ENCODE results near the gene SGMS1.

SGMS1 gene

DNA sequence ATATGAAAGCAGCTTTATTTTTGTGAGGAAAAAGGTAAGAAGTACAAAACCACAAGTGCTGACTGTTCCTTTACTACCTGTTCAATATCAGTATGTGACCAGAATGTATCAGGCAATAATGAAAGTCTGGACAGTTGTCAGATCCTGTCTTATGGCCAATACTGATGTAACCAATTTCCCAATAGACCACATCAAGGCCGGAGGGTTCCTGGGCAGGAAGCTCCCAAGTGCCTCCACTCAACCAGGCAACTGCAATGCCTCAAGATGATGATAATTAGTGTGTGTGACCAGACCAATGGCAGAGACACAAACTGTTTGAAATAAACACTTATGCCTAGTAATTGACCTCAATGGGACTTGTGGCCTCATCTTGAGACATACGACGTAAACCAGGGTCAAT, 223.1 kb downstream of the SGMS1 start:
- no peak for DNase-seq (ENCODE audit: low read depth, low spot score)

DNA sequence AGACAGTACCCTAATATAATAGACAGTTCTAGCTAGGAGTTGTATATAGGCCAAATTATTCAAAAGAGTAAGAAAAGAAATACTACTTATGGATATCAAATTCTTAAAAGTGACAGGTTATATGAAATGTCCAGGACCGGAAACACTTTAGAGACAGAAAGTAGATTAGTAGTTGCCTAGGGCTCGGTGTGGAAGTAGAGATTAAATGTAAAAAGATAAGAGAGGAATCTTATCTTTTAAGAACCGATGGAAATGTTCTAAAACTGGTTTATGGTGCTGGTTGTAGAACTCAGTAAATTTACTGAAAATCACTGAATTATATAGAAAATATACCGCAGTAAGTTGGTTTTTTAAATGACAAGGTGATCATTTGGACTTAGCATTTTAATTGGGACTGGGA, 224.9 kb downstream of the SGMS1 start:
- DNase-seq (ENCODE audit: low read depth, low spot score) = no peak

DNA sequence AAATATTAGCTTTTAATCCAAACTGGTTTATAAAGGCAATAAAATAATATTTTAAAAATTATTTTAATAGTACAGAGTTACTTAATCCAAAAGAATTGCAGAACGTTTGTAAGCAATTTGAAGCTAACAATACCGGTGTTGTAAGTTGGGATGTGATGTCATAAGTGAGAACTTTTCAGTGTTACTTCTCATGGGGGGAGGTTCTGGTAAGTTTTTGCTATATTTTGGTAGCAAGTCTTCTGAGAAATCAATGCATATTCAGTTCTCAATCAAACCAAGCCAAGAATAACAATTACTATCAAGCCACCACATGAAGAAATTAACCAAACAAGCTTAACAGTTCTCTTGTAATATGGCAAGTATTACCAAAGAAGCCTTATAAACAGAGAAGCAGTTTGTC, 225.4 kb downstream of the SGMS1 start:
- no peak for DNase-seq (ENCODE audit: low read depth, low spot score)

DNA sequence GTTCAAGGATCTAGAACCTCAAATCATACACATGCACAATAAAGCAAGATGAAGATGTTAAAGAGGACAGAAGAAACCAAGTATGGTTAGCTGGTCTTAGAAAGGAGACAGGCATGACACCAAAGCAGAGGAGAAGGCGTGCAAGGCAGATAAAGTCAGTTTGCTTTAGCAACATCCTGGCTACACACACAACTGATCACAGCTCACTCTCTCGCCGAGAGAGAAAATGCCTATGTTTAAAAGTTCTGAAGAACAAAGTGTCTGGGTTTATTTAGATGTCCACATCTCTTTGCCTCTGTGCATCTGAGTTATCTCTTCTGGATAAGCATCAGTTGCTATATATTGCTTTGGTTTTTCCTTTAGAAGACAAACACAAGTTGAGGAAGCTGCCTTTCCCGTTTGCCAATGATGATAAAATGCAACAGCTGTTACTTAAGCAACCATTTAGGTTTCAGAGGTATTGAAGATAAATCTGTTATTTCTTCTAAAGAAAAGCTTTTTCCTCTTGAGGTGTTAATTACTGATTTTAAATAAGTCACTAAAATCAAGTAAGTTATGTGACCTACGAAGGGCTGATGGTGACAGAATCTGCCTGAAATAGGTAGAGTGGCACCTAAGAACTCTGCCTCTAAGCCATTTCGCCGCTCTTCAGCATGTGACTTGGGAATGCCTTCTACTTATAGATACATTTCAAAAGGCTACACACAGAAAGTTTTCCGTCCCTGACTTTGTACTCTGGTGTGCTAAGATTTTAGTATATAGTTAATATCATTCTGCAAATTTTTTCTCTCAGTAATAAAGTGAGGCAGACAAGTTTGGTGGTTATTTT, 226.2 kb downstream of the SGMS1 start:
- DNase-seq (ENCODE audit: low read depth, low spot score) = no peak

DNA sequence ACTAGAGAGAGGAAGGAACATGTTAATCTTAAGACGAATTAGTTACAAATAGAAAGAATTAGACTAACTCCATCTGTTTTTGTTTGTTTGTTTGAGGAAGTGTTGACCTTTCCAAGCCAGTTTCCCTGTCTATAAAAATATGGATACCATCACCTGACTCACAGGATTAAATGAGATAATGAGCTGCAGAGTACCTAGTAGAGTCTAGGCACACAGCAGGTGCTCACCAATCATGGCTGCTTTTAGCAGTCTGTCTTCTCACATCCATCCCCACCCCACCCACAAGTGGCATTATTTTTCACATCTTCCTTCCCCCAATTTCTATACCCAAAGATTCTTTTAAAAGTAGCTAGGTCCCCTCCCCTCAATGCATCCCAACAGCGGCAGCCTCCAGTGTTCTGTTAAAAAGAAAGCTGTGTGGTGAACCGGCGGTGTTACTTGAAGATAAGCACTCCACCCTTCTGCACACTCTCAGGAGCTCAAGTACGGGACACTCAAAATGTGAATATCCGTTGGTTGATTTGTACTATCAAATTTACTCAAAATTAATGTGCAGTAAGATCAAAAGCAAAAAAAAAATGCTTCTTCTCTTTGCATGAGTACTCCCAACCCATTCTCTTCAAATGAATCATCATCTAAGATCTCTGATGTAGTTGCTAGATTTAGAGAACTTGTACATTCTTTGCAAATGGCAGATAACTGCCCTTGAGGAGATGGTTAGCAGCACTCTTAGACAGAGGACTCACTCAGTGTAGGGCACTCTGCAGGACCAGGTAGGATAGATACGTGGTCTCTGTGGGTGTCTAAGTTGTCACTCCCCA, 227.1 kb downstream of the SGMS1 start:
- no peak for DNase-seq (ENCODE audit: low read depth, low spot score)

DNA sequence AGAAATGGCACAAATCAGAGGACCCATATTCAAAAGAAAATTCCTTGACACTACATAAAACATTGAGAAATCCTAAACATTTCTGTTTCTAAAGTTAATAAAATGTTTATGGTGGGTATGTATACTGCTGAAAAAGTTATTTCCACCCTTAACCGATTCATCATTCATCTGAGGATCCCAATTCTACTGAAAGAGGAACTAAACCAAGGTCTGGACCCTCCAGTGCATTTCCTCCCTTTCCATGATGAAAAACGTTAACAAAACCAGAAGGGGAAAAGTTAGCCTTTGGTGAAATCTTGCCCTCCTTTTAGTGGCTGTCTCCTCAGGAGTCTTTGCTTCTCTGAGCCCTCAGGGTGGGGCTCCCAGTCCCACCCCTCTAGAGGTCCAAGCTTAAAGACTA, 227.9 kb downstream of the SGMS1 start:
- DNase-seq (ENCODE audit: low read depth, low spot score) = no peak

DNA sequence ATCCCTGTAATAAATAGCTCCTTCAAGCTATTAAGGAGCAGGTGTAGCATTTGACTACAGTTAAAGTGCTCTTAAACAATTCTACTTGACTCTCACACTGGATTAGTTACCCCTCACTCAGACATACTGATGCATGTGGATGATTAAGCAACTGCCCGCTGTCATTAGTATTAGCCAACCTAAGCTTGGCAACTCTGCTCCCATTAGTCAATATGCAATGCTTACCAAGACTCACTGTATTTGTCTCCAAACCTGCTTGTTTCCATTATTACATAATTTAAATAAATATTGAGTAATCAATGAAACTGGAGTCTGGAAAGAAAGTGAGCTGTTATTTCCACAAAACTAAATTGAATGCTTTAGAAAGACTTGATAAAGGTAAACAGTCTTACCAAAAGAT, 228.5 kb downstream of the SGMS1 start:
- DNase-seq (ENCODE audit: low read depth, low spot score) = no peak

DNA sequence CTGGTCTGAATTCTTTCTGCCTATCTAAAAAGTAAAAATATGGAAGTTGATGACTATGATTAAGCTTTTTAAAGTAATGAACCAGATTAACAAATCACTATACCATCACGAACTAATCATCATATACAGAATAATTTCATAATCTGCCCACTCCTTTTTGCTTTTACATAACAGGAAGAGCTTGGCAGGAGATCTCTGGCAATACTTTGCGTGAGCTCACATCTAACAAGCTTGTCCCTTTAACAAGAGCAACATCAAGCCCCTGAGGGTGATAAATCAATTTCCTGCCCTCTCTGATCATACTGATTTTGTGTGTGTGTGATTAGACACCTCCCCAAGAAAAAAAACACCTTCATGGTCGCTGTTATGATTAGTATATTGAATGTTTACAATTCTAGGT, 228.9 kb downstream of the SGMS1 start:
- no peak for DNase-seq (ENCODE audit: low read depth, low spot score)

DNA sequence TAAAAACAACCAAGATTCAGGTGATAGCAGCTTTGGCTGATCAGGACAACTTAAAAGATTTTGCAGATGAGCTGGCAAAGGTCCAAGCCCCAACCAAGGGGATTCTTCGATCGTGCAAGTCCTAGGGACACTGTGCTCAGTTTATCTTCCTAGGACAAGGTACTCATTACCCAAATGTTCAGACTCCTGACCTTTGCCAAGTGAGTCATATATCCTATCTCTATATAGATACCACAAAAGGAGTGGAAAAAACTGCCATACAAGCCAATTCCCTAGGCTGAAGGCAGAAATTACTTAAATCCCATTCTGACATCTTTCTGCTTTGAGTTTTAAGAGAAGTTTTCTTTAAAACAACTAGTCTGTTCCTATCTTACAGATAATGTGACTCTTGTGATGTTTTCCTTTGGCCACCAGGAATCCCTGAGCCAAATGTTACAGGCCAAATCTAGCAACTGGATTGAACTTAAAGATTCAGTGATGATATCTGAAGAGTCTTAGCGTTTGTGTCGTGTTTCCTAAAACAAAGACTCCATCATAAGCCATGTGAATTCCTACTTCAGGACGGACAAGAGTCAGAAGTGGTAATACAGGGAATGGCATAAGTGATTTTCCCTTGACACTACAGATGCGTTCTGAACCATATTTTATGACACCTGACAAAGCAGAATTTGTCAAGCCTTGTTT, 229.8 kb downstream of the SGMS1 start:
- no peak for DNase-seq (ENCODE audit: low read depth, low spot score)

DNA sequence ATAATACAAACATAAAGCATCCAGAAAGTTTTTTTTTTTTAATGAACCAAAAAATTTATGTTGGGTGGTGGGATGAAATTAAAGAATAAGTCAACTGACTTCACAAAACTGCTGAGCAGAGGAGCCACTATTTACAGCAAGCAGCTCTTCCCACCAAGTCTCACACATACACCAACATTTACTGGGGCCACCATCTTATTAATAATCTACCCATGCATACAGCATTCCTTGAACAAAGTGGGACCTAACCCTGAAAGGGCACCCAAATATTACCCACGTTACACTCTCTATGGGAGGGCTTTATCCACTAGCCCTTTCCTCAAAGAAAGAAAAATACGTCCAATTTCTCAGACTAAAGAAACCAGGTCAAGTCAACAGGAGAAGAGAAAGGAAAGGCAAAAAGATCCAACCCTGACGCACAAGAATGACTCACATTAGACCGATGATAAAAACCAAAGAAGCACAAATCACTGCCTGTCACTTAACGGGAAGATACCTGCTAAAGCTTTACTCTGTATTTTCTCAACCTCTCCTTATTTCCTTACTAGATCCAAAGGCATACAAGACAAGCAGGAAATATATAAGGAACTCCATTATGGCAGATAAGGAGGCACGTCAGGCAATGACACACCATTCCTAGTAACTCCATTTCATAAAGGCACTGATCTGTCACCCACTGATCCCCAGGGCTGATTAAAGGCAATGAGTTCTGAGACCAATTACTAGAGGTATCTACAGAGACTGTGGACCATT, 230.6 kb downstream of the SGMS1 start:
- no peak for DNase-seq (ENCODE audit: low read depth, low spot score)

DNA sequence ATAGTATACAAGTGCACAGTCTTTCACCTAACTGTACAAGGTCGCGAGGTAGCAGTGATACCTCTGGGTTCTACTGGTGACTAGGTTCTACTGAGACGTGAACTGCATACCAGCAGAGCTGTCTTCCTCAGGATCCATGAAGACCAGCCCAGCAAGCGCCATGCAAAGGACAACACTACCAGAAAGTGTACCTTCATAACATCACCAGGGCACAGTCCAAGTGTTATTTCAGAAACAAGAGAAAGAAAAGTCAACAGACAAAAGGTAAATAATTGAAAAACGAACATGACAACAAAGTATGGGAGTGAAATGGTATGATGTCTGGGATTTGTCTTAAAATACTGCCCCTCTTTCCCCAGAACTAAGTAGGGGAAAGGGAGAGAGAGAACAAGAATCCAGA, 231.3 kb downstream of the SGMS1 start:
- DNase-seq (ENCODE audit: low read depth, low spot score) = no peak

DNA sequence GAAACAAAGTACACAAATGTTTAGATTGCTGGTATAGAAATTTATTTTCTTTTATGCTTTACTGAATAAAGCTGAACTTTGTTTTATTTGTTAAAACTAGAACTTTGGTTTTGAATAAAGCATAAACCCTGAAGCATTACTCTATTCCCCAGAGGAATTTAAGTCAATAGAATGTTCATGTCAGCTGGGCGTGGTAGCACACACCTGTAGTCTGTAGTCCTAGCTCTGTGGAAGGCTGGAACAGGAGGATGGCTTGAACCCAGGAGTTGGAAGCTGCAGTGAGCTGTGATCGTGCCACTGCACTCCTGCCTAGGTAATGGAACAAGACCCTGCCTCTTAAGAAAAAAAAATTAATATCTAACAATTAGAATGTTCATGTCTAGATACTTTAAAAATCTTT, 233.5 kb downstream of the SGMS1 start:
- no peak for DNase-seq (ENCODE audit: low read depth, low spot score)

DNA sequence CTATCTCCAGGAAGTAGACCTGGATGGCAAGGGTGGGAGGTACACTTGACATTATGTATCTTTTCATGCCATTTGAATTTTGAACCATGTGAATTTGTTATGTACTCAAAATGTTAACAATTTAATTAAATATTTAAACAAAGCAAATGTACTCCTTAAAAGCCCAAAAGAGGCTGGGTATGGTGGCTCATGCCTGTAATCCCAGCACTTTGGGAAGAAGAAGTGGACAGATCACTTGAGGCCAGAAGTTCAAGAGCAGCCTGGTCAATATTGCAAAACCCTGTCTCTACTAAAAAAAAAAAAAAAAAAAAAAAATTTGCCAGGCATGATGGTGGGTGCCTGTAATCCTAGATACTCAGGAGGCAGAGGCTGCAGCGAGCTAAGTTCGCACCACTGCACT, 235.6 kb downstream of the SGMS1 start:
- DNase-seq (ENCODE audit: low read depth, low spot score) = no peak

DNA sequence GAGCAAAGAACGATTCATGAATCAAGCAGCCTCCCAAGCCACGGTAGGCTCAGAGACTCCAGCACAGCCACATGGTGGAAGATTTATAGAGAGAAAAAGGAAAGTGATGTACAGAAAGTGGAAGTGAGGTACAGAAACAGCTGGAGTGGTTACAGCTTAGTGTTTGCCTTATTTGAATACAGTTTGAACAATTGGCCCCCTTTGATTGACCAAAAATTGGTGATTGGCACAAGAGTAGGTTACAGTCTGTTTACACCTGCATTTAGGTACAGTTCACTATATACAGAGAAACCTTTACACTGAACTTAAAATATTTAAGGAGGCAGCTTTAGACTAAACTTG, 236.1 kb downstream of the SGMS1 start:
- no peak for DNase-seq (ENCODE audit: low read depth, low spot score)

DNA sequence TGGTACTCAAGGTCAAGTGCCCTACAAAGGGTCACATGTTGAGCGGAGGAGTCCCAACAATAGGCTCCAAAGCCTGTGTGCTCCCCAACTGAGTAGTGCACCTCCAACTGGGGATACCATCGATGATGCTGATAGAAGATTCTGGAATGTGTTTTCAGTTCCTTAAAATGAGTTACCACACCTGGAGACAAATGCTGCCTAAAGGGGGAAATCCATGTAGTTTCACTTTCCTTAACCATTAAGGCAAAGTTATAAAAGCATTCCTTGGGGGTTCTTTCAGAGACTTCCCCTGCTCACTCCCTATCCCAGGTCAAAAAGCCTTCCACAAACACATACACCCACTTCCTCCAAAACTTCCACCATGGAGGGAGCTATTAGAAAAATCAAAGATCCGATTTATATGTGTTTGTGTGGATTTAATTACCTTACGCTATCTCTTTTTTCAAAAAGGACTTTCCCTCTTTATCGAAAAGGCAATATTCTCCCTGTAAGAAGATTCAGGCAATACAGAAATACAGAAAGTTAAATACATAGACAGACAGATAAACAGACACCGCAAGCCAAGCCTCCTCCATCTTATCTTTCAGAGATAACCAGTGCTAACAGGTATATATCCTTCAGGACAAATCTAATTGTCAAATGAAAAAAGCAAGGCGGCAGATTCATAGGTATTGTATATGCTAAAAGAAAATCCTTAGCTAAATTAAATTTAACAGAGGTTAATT, 236.6 kb downstream of the SGMS1 start:
- DNase-seq (ENCODE audit: low read depth, low spot score) = no peak

DNA sequence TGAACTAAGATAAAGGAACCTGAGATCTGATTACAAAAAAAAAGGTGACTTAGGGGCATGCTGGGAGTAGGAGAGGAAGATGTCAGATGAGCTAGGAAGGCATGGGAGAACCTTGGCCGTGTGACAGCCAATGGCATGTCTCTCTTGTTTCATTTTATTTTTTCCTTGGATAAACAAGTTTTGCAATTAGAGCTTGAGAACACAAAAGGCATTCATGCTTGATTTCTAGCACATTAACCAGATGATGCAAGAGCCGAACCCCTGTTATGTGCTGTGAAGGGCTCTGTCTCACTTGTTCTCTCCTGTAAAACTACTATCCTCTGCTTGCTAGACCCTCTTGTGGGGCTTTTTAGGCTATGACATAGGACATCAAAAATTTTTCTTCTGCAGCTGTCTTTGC, 238.1 kb downstream of the SGMS1 start:
- no peak for DNase-seq (ENCODE audit: low read depth, low spot score)

DNA sequence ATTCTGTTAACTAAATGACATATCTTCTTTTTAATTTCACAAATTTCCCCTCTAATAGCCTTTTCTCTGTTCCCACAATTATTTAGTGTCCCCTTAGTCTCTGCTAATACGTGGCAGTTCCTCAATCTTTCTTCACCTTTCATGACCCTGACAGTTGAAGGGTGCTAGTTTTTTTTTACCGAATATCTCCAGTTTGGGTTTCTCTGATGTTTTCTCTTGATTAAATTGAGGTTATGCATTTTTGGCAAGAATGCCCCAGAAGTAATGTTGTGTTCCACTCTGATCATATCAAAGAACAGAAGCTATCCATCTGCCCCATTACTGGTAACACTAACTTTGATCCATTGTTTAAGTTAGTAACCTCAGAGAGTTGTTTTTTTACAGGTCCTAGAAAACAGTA, 238.9 kb downstream of the SGMS1 start:
- no peak for DNase-seq (ENCODE audit: low read depth, low spot score)

DNA sequence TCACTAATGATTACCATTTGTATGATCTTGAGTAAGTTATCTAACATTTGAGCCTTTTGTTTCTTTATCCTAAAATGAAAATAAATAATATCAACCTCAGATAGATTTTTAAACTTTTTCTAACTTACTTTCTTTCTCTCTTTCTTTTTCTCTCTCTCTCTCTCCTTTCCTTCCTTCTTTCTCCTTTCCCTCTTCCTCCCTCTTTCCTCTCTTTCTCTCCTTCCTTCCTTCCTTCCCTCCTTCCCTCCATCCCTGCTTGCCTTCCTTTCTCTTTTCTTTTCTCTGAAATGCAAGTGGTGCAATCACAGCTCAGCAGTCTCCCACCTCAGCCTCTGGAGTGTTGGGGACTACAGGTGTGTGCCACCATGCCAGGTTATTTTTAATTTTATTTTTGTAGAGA, 239.5 kb downstream of the SGMS1 start:
- no peak for DNase-seq (ENCODE audit: low read depth, low spot score)

DNA sequence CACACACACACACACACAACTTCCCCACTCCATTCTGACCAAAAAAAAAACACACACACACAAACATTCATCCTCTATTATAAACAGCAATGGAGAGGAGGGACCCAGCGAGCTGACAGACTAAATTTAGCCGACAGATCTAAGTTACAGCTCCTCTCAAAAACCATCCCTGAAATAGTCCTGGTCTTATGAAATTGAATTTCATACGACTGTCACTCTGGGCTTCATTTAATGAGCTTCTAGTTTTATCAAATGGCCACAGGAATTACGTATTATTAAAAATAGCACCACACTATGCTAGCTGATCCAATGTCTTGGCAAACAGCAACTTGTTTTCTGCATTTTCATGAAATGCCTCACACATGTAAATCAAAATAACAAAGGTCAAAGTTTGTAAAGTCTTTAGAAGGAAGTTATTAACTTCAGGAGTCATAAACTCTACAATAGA, 241.2 kb downstream of the SGMS1 start:
- DNase-seq (ENCODE audit: low read depth, low spot score) = no peak

DNA sequence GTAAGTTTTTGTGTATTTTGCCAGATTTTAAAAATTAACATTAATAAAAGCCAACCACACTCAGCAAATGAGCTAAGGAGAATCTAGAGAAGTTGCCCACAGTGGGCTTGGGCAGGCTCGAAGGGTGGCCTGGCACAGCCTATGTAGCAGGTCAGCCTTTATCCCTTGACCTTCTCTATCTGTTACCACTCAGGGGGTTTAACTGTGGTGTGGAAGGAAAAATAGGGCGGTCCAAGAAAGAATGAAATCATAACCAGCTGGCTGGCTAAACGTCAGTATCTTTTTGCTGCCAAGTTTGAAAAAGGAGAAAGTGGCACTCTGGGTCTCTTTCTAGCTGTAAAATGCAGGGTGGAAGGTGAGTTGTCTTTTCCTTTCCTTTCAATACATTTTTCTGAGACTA, 242.1 kb downstream of the SGMS1 start:
- DNase-seq (ENCODE audit: low read depth, low spot score) = no peak

DNA sequence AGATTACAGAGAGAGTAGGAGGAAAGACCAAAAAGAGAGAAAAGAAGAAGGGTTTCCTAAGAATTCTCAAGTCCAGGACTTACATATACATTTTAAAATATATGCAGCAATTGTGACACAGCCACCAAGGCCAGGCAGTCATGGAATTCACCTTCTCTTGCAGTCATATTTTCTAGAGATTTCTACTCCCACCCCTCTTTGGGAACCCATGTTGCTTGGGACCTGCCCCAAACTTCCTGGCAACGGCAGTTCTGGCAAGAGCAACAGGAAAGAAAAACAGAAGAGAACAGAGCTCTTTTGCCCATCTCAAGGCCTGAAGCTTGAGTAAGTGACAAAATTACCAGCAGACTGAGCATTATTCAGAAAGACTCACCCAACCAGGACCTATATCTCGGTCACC, 244.1 kb downstream of the SGMS1 start:
- DNase-seq (ENCODE audit: low read depth, low spot score) = no peak
